NB4 (cell line): ENCODE results near the gene GFY.

Source experiments
- CTCF ChIP-seq: IDR thresholded peaks from one replicate; pipeline ENCODE4 v1.5.1; 2012; ENCODE audit warnings: low read depth, low read length
- MAX ChIP-seq: IDR thresholded peaks from 2 replicates; pipeline ENCODE4 v1.6.1; 2011; ENCODE audit warnings: low read depth, low read length
- MYC ChIP-seq: IDR thresholded peaks from 2 replicates; pipeline ENCODE4 v1.6.1; 2011; ENCODE audit warnings: low read depth, low read length
- POLR2A ChIP-seq: IDR thresholded peaks from 2 replicates; pipeline ENCODE4 v1.6.1; 2011; ENCODE audit warnings: mild to moderate bottlenecking; ENCODE audit not compliant: insufficient read length; ENCODE audit errors: extremely low read depth

- TF ChIP-seq MAX (peak; percentile 60), CTCF (no peak), POLR2A (peak; percentile 98), MYC (peak; percentile 59)
Measured at GRCh38 chr19:49453013-49453756, 28.0 kb downstream of the GFY start, which contains the start of gene ALDH16A1.
